Endometrial microvascular endothelial cells (primary cell): ENCODE measurements around the gene VAX1. TPM values are rescaled to one million over a fixed set of nuclear protein-coding genes. Genes with fewer than 3 reads are reported as not detected.
"Not testable (repeated sequence)": the region's sequence is repeated elsewhere in the genome, so short reads cannot be mapped to it uniquely, and the experiment has no call there.

Experiments used
- in situ Hi-C: cut with HindIII; loops from 2 replicates; pipeline ENCODE4 v1.10.0; 2017; ENCODE audit warnings: low sequenced_read_pairs, low pct_unique_long_range_greater_than_20kb; ENCODE audit errors: inconsistent ontology term
- total RNA-seq: library from RNA; depleted of rRNA; stranded (reverse); fragments of >200 nt; gene quantifications from one replicate; pipeline ENCODE4 v1.2.3, GENCODE V29; 2015; ENCODE audit errors: inconsistent ontology term

The VAX1 gene, protein sequence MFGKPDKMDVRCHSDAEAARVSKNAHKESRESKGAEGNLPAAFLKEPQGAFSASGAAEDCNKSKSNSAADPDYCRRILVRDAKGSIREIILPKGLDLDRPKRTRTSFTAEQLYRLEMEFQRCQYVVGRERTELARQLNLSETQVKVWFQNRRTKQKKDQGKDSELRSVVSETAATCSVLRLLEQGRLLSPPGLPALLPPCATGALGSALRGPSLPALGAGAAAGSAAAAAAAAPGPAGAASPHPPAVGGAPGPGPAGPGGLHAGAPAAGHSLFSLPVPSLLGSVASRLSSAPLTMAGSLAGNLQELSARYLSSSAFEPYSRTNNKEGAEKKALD
- not detected for total RNA-seq

DNA sequence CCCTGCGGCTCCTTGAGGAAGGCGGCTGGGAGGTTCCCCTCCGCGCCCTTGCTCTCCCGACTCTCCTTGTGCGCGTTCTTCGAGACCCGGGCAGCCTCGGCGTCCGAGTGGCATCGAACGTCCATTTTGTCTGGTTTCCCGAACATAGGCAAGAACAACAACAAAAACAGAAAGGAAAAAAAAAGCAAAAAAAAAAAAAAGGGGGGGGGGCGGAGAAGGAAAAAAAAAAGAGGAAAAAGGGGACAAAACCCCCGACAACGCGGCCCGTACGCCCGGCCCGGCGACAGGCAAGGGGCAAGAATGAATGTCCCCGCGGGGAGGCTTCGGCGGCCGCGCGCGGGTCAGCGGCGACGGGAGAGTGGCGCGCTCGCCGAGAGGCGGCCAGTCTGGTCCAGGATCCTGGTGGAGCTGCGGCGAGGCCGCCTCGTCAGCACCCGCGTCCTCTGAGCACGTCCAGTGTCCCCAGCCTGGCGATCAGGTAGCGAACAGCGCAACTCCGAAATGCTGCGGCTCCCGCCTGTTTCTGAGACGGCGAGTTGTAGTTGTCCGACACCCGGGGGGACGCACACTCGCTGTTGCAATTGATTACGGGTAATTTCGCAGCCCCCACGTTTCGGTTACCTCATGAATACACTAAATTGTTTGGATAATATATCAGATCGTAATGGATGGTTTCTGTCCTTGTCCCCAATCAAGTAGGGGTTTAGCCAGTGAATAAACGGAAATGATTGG lies at the start of gene VAX1:
VAX1 (minus strand) TSS at position 360 of the 732 bp plus-strand sequence; CDS start at position 146, 214 bp downstream.
- in situ Hi-C loops, result no loop called here

DNA sequence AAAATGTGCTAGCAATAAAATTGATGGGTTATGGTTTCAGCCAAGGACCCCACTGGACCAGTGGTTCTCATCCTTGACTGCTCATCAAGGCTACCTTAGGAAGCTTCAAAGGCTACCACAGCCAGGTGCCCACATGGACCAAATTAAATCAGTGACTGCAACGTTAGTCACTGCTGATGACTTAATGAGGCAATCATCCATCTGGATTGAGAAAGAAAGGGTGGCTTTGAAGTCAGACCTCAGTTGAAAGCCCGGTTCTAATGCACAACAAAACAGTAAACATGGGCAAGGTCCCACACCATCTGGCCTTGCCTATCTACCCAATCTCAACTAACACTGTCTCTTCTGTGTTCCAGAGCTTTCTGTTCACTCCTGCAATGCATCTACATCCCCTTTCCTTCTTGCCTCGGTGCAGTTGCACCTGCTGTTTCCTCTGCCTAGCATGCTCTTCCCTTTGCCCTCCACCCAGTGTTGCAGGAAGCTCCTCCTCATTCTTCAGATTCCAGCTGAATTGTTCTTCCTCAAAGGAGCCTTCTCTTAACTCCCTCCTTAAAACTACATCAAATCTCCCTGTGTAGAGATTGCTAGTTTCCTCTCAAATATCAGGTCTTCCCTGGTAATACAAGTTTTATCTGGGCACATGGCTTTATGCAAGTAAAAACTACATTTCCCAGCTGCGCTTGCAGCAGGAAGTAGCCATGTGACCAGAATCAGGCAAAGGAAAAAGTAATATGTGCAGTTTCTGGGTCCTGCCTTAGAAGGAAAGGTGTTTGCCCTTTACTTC lies 49.0 kb upstream of the VAX1 start:
- in situ Hi-C loops, result no loop called here

DNA sequence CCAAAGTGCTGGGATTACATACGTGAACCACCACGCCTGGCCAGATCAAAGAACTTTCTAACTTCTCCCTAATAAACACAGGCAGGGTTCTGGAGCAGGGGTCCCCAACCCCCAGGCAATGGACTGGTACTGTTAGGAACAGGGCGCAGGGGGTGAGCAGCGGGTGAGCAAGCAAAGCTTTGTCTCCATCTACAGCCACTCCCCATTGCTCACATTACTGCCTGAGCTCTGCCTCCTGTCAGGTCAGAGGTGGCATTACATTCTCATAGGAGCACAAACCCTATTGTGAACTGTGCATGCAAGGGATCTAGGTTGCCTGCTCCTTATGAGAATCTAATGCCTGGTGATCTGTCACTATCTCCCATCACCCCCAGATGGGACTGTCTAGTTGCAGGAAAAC lies 47.7 kb upstream of the VAX1 start:
- in situ Hi-C loops, result not testable (repeated sequence)

DNA sequence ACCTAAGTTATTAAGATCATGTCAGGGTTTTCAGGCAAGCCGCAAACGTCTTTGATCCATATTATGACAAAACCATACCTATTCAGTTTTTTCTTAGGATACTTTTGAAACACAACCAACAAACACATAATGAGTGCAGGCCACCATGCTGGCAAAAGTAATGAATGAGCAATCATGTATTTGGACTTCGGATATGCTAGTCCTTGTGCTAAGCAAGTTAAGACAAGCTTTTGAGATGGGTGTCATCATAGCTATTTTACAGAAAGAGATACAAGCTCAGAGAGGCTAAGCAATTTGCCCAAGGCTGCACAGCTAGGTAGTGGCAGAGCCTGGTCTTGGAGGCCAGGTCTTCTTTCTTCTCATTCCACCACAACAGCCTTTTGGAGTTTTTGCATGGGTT lies 46.8 kb upstream of the VAX1 start:
- in situ Hi-C loops, result no loop called here

DNA sequence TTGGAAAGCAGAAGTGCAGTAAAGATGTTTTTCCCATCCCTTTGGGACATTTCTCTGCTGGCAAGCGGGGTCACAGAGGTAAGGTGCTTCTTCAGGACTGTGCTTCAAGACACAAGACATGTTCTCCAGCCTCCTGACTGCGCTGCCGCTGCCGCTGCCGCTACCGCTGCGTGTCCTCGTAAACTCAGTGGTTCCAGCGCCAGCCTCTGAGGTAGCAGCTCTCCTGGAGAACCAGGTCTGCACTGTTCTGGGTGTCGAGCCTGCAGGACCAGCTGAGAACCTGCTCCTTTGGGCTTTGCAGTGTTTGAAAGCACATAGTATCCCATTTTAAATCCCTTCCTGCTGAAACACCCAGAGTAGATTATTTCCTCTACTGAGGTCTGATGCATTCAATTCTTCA lies 46.2 kb upstream of the VAX1 start:
- in situ Hi-C loops, result no loop called here

DNA sequence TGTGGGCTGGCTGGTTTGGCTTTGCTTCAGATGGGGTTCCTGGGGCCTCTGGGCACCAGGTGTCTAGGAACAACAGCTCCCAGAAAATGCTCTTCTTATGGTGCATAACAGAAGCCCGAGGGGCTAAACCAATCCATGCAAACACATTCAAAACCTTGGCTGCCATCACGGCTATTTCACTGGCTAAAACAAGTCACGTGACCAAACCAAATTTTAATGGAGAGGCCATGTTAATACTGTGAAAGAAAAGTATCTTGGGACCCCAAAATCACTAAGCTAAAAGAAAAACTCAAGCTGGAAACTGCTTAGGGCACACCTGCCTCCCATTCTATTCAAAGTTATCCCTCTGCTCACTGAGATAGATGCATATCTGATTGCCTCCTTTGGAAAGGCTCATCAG lies 40.1 kb upstream of the VAX1 start:
- in situ Hi-C loops, result no loop called here

DNA sequence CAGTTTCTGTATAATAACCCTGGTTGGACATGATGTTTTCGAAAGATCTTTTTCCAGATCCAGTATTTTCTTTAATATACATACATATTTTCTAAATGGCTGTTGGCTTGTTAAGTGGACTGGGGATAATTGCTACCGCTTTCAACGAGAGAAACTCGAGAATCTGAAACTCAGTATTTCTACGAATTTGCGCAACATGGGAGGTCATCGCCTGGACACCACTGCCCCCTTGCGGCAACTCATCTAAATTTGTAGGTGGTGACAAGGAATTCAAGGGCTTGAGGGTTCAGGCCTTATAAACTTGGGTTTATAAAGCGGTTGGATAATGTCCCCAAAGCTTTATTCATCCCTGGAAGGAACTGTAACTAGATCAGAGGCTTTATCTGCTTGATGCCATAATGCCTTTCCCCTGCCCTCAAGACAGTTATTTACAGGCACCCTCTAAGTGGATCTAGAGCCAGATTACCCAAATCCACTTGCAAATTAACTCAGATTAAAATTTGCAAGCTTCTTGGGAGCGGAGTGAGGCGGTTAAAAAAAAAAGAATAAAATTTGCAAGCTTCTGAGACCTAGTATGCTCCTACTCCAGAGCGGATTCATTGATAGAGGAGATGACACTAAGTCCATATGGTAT lies 37.9 kb upstream of the VAX1 start:
- in situ Hi-C loops, result no loop called here

DNA sequence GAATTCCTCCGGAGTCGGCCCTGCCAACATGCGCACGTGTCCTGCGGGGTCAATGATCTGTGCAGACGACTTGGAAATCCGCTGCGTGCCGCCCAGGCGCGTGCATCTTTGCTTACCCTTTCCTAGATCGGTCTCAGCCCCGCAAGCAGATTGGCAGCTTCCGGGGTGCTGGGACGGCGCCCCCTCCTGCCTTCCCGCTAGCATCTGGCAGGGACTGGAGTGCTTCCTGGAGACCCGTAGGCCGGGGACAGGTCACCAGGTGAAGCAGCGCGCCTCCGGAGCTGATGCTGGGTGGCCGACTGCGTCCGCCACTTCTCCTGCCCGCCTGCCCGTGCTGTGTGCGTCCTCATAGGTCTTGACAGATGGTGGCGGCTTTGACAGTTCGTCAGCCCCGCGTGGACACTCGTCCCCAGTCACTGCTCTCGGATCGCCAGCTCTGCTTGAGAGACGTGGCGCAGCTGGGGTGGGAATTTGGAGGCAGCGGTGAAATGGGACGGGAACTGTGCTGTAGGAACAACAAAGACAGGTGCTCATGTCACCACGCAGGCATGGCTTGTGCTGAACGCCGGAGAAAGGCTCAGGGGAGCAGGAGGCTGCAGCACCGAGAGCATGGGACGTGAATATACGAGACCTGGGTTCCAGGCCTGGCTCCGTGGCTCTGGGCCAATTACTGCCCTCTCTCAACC lies 37.3 kb upstream of the VAX1 start:
- in situ Hi-C loops, result no loop called here

DNA sequence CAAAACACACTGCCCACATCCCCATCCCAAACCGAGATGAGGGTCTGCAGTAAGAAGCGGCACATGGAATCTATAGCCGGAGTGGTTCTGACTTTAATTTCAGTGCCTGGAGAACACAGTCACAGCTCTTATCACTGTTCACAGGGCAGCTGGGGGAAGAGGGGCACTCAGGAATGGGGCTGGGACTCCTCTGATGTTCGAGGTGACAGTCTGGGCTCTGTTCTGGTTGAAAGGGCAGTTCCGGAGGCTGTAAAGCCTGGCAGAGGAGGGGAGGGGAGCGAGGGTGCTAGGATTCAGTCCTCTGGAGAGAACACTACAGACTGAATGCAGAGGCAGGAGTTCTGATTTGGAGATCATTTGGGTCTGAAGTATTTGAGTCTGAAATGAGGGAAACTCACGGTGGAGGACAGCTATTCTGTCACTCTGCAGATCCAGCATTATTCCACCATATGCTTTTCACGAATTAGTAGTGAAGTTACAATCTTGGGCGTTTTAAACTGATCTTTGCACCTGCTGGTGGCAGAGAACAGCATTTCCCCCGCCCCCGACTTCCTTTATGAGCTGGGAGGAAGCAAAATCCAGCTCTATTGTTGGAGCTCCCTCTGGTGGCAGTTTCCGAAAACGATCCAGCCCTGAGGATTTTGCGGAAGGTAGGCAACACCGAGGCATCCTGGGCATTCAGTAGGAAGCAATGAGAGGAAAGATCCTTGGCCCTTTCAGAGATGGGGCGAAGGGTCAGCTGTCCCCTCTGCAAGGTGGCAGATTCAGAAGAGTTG lies 36.6 kb upstream of the VAX1 start:
- in situ Hi-C loops, result loop anchor here (25.0 kb wide), 1 partner anchor 337 kb away; the partner anchor contains the start of gene ENO4

DNA sequence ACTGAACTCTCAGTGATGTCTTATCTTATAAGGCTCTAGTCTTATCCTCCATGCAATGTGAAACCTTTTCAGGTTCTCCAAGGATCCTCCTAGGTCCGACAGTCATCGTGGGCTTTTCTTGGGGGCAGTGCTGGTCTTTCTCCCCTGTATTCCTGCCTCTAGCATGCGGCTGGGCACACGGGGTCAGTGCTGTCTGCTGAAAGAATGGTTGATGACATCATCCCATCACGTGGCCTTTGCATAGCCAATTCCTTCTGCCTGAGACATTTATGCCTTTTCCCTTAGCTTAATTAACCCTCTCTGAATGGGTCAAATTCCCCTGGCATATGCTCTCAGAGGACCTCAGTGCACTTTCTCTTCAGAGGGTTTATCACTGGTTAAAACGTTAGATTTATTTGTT lies 32.2 kb upstream of the VAX1 start:
- in situ Hi-C loops, result loop anchor here (25.0 kb wide), 1 partner anchor 333 kb away; the partner anchor contains the start of gene ENO4

DNA sequence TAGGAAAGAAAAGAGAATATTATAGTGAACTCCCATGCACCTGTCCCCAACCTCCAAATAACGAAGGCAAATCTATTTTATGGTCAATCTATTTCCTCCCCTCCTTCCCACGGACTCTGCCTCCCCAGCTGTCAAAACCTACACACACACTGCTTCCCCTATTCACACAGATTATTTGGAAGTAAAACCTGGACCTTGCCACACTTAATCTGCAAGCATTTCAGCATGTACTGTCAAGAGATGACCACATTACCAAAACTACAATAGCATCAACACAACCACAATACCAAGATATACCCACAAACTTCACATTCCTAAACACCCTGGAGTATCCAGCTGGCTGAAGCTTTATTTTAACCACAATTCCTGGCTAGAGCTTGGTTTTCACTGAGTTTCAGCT lies 31.4 kb upstream of the VAX1 start:
- in situ Hi-C loops, result loop anchor here (25.0 kb wide), 1 partner anchor 332 kb away; the partner anchor contains the start of gene ENO4

DNA sequence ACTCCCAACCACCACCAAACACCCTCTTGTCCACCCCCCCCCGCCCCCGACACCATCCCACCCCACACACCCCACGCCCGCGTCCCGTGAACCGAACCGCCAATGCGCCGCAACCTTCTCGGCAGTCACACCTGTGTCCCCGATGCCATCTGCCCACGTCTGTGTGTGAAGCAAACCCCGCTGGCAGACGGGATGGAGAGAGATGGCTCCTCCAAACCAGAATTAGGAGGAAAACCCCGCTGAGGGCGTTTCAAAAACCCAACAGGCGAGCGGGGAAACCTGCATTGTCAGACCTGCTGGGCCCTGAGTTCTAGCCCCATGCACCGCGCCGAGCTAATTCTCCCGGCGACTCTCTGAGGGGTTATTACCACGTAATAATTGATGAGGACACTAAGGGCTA lies 30.7 kb upstream of the VAX1 start:
- in situ Hi-C loops, result loop anchor here (25.0 kb wide), 1 partner anchor 331 kb away; the partner anchor contains the start of gene ENO4

DNA sequence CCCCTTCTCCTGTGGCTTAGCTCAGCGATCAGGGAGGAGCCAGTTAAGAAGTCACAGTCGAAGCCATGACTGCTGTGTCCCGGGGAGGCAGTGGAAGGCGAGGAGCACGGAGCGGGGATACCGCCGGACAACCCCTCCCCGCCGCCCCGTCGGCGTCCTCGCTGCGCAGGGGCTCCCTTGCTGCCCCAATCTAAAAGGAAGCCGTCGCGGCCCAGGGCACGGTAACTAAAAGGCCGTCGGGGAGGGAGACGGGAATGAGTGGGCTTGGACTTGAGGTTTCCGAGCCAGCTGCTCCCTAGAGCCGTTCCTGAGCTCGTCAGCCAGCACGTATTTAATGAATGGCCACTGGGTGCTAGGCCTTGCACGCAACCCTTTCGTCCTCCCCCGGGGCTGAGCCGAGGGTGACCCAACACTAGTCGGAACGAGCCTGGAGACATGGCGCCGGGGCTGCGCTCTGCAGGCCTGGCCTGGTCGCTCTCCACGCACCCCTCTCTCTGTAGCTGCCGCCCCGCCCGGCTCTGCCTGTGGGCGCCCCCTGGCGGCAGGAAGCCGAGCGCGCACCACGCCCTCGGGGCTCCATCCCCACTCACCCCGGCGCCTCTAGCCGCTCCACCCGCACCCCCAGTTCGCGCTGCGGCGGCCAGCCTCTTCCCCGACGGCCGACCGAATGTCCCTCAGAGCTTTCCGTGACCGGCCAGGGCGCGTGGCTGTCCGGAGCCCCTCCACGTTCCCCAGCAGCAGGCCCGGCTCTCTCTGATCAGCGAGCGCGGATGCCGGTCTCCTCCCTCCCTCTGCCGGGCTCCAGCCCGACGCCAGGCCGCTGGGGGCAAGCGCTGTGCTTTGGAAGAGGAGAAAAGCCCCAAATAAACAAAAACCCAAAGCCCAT lies 30.0 kb upstream of the VAX1 start:
- in situ Hi-C loops, result loop anchor here (25.0 kb wide), 1 partner anchor 331 kb away; the partner anchor contains the start of gene ENO4

DNA sequence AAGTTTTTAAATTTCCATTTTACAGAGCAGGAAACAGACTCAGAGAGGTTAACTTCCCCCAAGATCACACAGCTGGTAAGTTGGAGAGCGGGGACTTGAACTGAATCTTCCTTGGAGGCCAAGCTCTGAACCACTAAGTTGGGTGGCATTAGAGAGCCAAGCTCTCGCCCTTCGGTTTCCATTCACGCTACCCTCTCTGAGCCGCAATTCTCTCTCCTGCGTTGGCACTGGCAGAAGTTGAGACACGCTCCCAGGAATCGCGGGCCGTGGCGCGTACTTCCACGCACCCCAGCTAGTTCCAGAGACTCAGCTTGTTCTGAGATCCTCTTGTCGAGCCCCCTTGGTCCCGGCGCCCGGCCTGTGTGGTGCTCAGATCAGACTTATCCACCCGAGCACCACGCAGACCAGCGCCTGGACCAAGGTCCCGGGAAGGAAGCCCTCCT lies 29.3 kb upstream of the VAX1 start:
- in situ Hi-C loops, result loop anchor here (25.0 kb wide), 1 partner anchor 330 kb away; the partner anchor contains the start of gene ENO4

DNA sequence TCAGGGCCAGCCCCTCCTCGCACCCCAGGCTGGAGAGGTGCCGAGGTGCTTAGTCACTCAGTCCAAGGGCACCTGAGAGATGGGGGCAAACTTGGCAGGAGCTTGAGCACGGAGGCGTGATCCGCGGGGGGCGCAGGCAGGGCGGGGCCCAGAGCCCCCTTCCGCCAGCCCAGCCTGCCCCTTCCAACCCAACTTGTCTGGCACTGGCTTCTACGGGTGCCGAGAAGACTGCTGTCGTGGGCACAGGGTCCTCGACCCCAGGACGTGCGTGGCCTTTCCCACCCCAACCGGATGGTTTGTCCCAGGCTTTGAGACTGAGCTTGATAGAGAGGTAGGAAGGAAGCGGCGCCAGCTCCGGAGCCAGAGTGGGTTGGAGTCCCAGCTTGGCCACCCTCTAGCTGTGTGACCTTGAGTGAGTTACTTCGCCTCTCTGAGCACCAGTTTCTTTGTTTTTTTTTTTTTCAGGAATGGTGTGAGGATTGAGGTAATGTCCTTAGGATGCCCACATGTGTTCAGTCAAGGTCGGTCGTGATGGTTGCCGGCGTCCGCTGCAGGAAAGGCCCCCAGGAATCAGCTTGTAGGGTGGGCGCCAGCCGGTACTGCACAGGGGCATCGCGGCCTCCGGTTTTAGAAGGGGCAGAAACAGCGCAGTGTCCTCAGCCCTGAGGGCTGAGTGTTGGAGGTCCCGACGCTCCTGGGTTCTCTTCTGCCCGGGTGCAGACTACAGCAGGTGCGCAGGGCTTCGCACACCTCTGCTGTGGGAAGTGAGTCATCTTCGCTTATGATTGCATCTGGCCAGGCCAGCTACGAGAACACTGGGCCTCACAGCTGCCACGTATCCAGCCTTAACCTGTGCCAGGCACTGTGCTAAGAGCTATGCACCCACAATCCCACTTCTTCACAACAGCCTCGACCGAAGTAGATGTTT lies 28.6 kb upstream of the VAX1 start:
- in situ Hi-C loops, result loop anchor here (25.0 kb wide), 1 partner anchor 329 kb away; the partner anchor contains the start of gene ENO4
